Transverse colon (tissue), 4 donors: ENCODE data around the gene HMCN2.

ENCODE experiments used
- CTCF ChIP-seq, 5 experiments: fragments of 200-600 bp in 3 of 5; fragments of 450-650 bp in 2 of 5; sonication (generic) in 3 of 5; IDR thresholded peaks; 1 replicate in 2 of 5; 2 replicates in 3 of 5; pipeline ENCODE4 v1.5.1; 2016 to 2017; ENCODE audit warnings: antibody characterized with exemption in 5 of 5, inconsistent platforms in 3 of 5, mild to moderate bottlenecking in 2 of 5, moderate library complexity in 1 of 5
- POLR2A ChIP-seq: fragments of 450-650 bp; IDR thresholded peaks from one replicate; pipeline ENCODE4 v1.6.1; 2016; ENCODE audit warnings: antibody characterized with exemption, mild to moderate bottlenecking, moderate library complexity
- POLR2AphosphoS5 ChIP-seq, 3 donors: sonication (generic); formaldehyde crosslinking; IDR thresholded peaks; one replicate each; pipeline ENCODE4 v1.6.1; 2016; ENCODE audit warnings: antibody characterized with exemption in 3 of 3

- no peak for TF ChIP-seq CTCF (IDR thresholded peaks at IDR 0.05)
- no peak for TF ChIP-seq POLR2AphosphoS5 (IDR thresholded peaks at IDR 0.05)
- TF ChIP-seq POLR2A: no peak
Observed at GRCh38 chr9:130419521-130420035, 154.0 kb downstream of the HMCN2 start.
